HG02642 (cell line): ENCODE data around the gene HSPA4L.

Source experiments
- ATAC-seq: cut with Tn5 transposase; IDR thresholded peaks from one replicate; pipeline ENCODE4 v1.9.1; 2021; ENCODE audit warnings: mild to moderate bottlenecking; ENCODE audit not compliant: unreplicated experiment, poor library complexity

The HSPA4L gene

GRCh38 chr4:127782275-127783025, at the start of gene HSPA4L:
Gene HSPA4L (plus strand): TSS chr4:127782322. CDS start chr4:127782551, 229 bp downstream.
- ATAC-seq: peak; percentile 46

GRCh38 chr4:127732623-127733328, 49.3 kb upstream of the HSPA4L start:
- peak; percentile 77 for ATAC-seq

GRCh38 chr4:127734976-127735375, 47.1 kb upstream of the HSPA4L start:
- no peak for ATAC-seq

- ATAC-seq: no peak
These were observed 44.8 kb upstream of the HSPA4L start for GRCh38 chr4:127737295-127737694.

GRCh38 chr4:127741247-127741646, 40.9 kb upstream of the HSPA4L start:
- ATAC-seq: no peak

GRCh38 chr4:127747883-127748282, 34.2 kb upstream of the HSPA4L start:
- no peak for ATAC-seq

- no peak for ATAC-seq
These were observed 33.2 kb upstream of the HSPA4L start for GRCh38 chr4:127748957-127749356.

- ATAC-seq: no peak
These were observed 25.2 kb upstream of the HSPA4L start for GRCh38 chr4:127756906-127757305.

GRCh38 chr4:127759228-127759820, 22.8 kb upstream of the HSPA4L start:
- ATAC-seq: peak; percentile 62

- no peak for ATAC-seq
These were observed 22.2 kb upstream of the HSPA4L start for GRCh38 chr4:127759893-127760292.

GRCh38 chr4:127771535-127772275, 10.4 kb upstream of the HSPA4L start:
- no peak for ATAC-seq

- no peak for ATAC-seq
These were observed 9.1 kb upstream of the HSPA4L start for GRCh38 chr4:127772769-127773671.

GRCh38 chr4:127775843-127776242, 6.3 kb upstream of the HSPA4L start:
- ATAC-seq: no peak

GRCh38 chr4:127776620-127777019, 5.5 kb upstream of the HSPA4L start:
- no peak for ATAC-seq

GRCh38 chr4:127777487-127777886, 4.6 kb upstream of the HSPA4L start:
- no peak for ATAC-seq

- no peak for ATAC-seq
These were observed 4.0 kb upstream of the HSPA4L start for GRCh38 chr4:127778102-127778501.

GRCh38 chr4:127780598-127780997, 1.5 kb upstream of the HSPA4L start:
- ATAC-seq: no peak

- ATAC-seq: peak; percentile 40
These were observed 660 bp upstream of the HSPA4L start for GRCh38 chr4:127781300-127782024.

GRCh38 chr4:127782025-127782274, 172 bp upstream of the HSPA4L start:
- peak; percentile 83 for ATAC-seq
